Activated naive CD4-positive, alpha-beta T cell treated with anti-CD3 and anti-CD28 coated beads, Interleukin-2, amount 50 U/mL, for 24 hours (primary cell): ENCODE measurements around the gene PRMT7.

Experiments
- H3K27ac Mint-ChIP-seq: one replicate; pipeline ENCODE4 v1.8.0; 2021; ENCODE audit warnings: mild to moderate bottlenecking, mixed read lengths
- H3K27me3 Mint-ChIP-seq: one replicate; pipeline ENCODE4 v1.8.0; 2021; ENCODE audit warnings: mixed read lengths
- H3K36me3 Mint-ChIP-seq: one replicate; pipeline ENCODE4 v1.8.0; 2021; ENCODE audit warnings: mixed read lengths
- H3K4me1 Mint-ChIP-seq: one replicate; pipeline ENCODE4 v1.8.0; 2021; ENCODE audit warnings: mixed read lengths
- H3K4me3 Mint-ChIP-seq: one replicate; pipeline ENCODE4 v1.8.0; 2021; ENCODE audit warnings: mild to moderate bottlenecking, mixed read lengths
- H3K9me3 Mint-ChIP-seq: one replicate; pipeline ENCODE4 v1.8.0; 2021; ENCODE audit warnings: mixed read lengths

PRMT7 gene

GRCh38 chr16:68378436-68379415 is 67.9 kb downstream of the PRMT7 start:
- Mint-ChIP-seq H3K4me1 (peaks cover 7% of the 10 kb centered on the region), H3K9me3 (no peaks in the 10 kb centered on the region), H3K27ac (no peak overlapping the region), H3K27me3 (no peaks in the 10 kb centered on the region), H3K36me3 (no peaks in the 10 kb centered on the region), H3K4me3 (no peak overlapping the region)

GRCh38 chr16:68379472-68380347 is 68.9 kb downstream of the PRMT7 start:
- Mint-ChIP-seq H3K4me3 (no peak overlapping the region), H3K9me3 (no peaks in the 10 kb centered on the region), H3K4me1 (peaks cover 7% of the 10 kb centered on the region), H3K27ac (no peak overlapping the region), H3K36me3 (no peaks in the 10 kb centered on the region), H3K27me3 (no peaks in the 10 kb centered on the region)

- Mint-ChIP-seq H3K9me3 (no peaks in the 10 kb centered on the region), H3K36me3 (no peaks in the 10 kb centered on the region), H3K27me3 (no peaks in the 10 kb centered on the region), H3K4me1 (peaks cover 7% of the 10 kb centered on the region), H3K27ac (no peak overlapping the region), H3K4me3 (no peak overlapping the region)
Measured at GRCh38 chr16:68380348-68380670, 69.5 kb downstream of the PRMT7 start.

GRCh38 chr16:68380676-68381362 is 70.0 kb downstream of the PRMT7 start:
- H3K4me1 Mint-ChIP-seq: peaks cover 7% of the 10 kb centered on the region
- H3K9me3 Mint-ChIP-seq: no peaks in the 10 kb centered on the region
- no peak overlapping the region for H3K4me3 Mint-ChIP-seq
- no peak overlapping the region for H3K27ac Mint-ChIP-seq
- H3K36me3 Mint-ChIP-seq: no peaks in the 10 kb centered on the region
- H3K27me3 Mint-ChIP-seq: no peaks in the 10 kb centered on the region

GRCh38 chr16:68381363-68381724 is 70.5 kb downstream of the PRMT7 start:
- Mint-ChIP-seq H3K36me3 (no peaks in the 10 kb centered on the region), H3K27me3 (no peaks in the 10 kb centered on the region), H3K4me3 (no peak overlapping the region), H3K27ac (no peak overlapping the region), H3K9me3 (no peaks in the 10 kb centered on the region), H3K4me1 (peaks cover 7% of the 10 kb centered on the region)

- Mint-ChIP-seq H3K4me3 (no peak overlapping the region), H3K27ac (no peak overlapping the region), H3K27me3 (no peaks in the 10 kb centered on the region), H3K9me3 (no peaks in the 10 kb centered on the region), H3K36me3 (no peaks in the 10 kb centered on the region), H3K4me1 (peaks cover 7% of the 10 kb centered on the region)
Measured at GRCh38 chr16:68382296-68382718, 71.5 kb downstream of the PRMT7 start.

GRCh38 chr16:68383858-68384257 is 73.0 kb downstream of the PRMT7 start:
- Mint-ChIP-seq H3K4me3 (no peak overlapping the region), H3K4me1 (peaks cover 7% of the 10 kb centered on the region), H3K36me3 (no peaks in the 10 kb centered on the region), H3K9me3 (no peaks in the 10 kb centered on the region), H3K27ac (no peak overlapping the region), H3K27me3 (no peaks in the 10 kb centered on the region)

- no peaks in the 10 kb centered on the region for H3K9me3 Mint-ChIP-seq
- H3K27ac Mint-ChIP-seq: no peak overlapping the region
- no peaks in the 10 kb centered on the region for H3K36me3 Mint-ChIP-seq
- H3K4me3 Mint-ChIP-seq: no peak overlapping the region
- H3K27me3 Mint-ChIP-seq: no peaks in the 10 kb centered on the region
- H3K4me1 Mint-ChIP-seq: peaks cover under 1% of the 10 kb centered on the region
Measured at GRCh38 chr16:68384288-68385161, 73.7 kb downstream of the PRMT7 start.

GRCh38 chr16:68385371-68385770 is 74.6 kb downstream of the PRMT7 start:
- Mint-ChIP-seq H3K27me3 (no peaks in the 10 kb centered on the region), H3K4me1 (no peaks in the 10 kb centered on the region), H3K27ac (no peak overlapping the region), H3K9me3 (no peaks in the 10 kb centered on the region), H3K36me3 (no peaks in the 10 kb centered on the region), H3K4me3 (no peak overlapping the region)

GRCh38 chr16:68386628-68387027 is 75.8 kb downstream of the PRMT7 start:
- Mint-ChIP-seq H3K4me3 (no peak overlapping the region), H3K4me1 (no peaks in the 10 kb centered on the region), H3K36me3 (no peaks in the 10 kb centered on the region), H3K9me3 (no peaks in the 10 kb centered on the region), H3K27me3 (no peaks in the 10 kb centered on the region), H3K27ac (no peak overlapping the region)

- Mint-ChIP-seq H3K4me1 (no peaks in the 10 kb centered on the region), H3K27ac (no peak overlapping the region), H3K36me3 (no peaks in the 10 kb centered on the region), H3K27me3 (no peaks in the 10 kb centered on the region), H3K4me3 (no peak overlapping the region), H3K9me3 (no peaks in the 10 kb centered on the region)
Measured at GRCh38 chr16:68387301-68387700, 76.5 kb downstream of the PRMT7 start.

GRCh38 chr16:68388124-68388523 is 77.3 kb downstream of the PRMT7 start:
- H3K9me3 Mint-ChIP-seq: no peaks in the 10 kb centered on the region
- H3K27ac Mint-ChIP-seq: no peak overlapping the region
- H3K36me3 Mint-ChIP-seq: no peaks in the 10 kb centered on the region
- H3K27me3 Mint-ChIP-seq: no peaks in the 10 kb centered on the region
- no peaks in the 10 kb centered on the region for H3K4me1 Mint-ChIP-seq
- H3K4me3 Mint-ChIP-seq: no peak overlapping the region

GRCh38 chr16:68389006-68389405 is 78.2 kb downstream of the PRMT7 start:
- Mint-ChIP-seq H3K27ac (no peak overlapping the region), H3K27me3 (no peaks in the 10 kb centered on the region), H3K9me3 (no peaks in the 10 kb centered on the region), H3K36me3 (no peaks in the 10 kb centered on the region), H3K4me3 (no peak overlapping the region), H3K4me1 (no peaks in the 10 kb centered on the region)

GRCh38 chr16:68389750-68390371 is 79.0 kb downstream of the PRMT7 start:
- H3K36me3 Mint-ChIP-seq: no peaks in the 10 kb centered on the region
- H3K9me3 Mint-ChIP-seq: no peaks in the 10 kb centered on the region
- H3K4me1 Mint-ChIP-seq: no peaks in the 10 kb centered on the region
- no peak overlapping the region for H3K4me3 Mint-ChIP-seq
- H3K27ac Mint-ChIP-seq: no peak overlapping the region
- H3K27me3 Mint-ChIP-seq: no peaks in the 10 kb centered on the region
